HG03196 (cell line): ENCODE data around the gene CCDC136.

Experiments used
- ATAC-seq: cut with Tn5 transposase; IDR thresholded peaks from one replicate; pipeline ENCODE4 v1.9.1; 2021; ENCODE audit not compliant: unreplicated experiment

CCDC136 gene

GRCh38 chr7:128777156-128778123, 14.3 kb upstream of the CCDC136 start:
- ATAC-seq: no peak

GRCh38 chr7:128778946-128779345, 12.8 kb upstream of the CCDC136 start:
- no peak for ATAC-seq

- no peak for ATAC-seq
Measured at GRCh38 chr7:128781126-128781525, 10.6 kb upstream of the CCDC136 start.

GRCh38 chr7:128781851-128782250, 9.9 kb upstream of the CCDC136 start:
- no peak for ATAC-seq

- no peak for ATAC-seq
Measured at GRCh38 chr7:128783143-128783861, 8.5 kb upstream of the CCDC136 start.

GRCh38 chr7:128785738-128786137, 6.0 kb upstream of the CCDC136 start:
- no peak for ATAC-seq

- no peak for ATAC-seq
Measured at GRCh38 chr7:128788446-128789412, 3.0 kb upstream of the CCDC136 start.

GRCh38 chr7:128790315-128791041, 1.3 kb upstream of the CCDC136 start:
- ATAC-seq: peak; percentile 6

- no peak for ATAC-seq
Measured at GRCh38 chr7:128791972-128792327, 182 bp downstream of the CCDC136 start.

- ATAC-seq: no peak
Measured at GRCh38 chr7:128792471-128793180, 858 bp downstream of the CCDC136 start.

- no peak for ATAC-seq
Measured at GRCh38 chr7:128793181-128793547, 1.4 kb downstream of the CCDC136 start.

GRCh38 chr7:128794020-128794419, 2.3 kb downstream of the CCDC136 start:
- ATAC-seq: no peak

- ATAC-seq: no peak
Measured at GRCh38 chr7:128794436-128794835, 2.7 kb downstream of the CCDC136 start.

GRCh38 chr7:128795129-128795528, 3.4 kb downstream of the CCDC136 start:
- ATAC-seq: no peak

GRCh38 chr7:128796327-128796726, 4.6 kb downstream of the CCDC136 start:
- ATAC-seq: no peak

- ATAC-seq: no peak
Measured at GRCh38 chr7:128799451-128799850, 7.7 kb downstream of the CCDC136 start.

GRCh38 chr7:128800567-128800966, 8.8 kb downstream of the CCDC136 start:
- ATAC-seq: no peak

- ATAC-seq: no peak
Measured at GRCh38 chr7:128801003-128801402, 9.2 kb downstream of the CCDC136 start.

- ATAC-seq: no peak
Measured at GRCh38 chr7:128801667-128802418, 10.1 kb downstream of the CCDC136 start.
